Activated naive CD8-positive, alpha-beta T cell treated with anti-CD3 and anti-CD28 coated beads, Interleukin-2, amount 50 U/mL, for 24 hours (primary cell): ENCODE measurements around the gene GSTP1.

Experiments used
- ATAC-seq: fragments of 150-1000 bp; cut with Tn5 transposase; one replicate; pipeline ENCODE4 v1.10.0; 2021
- DNase-seq: peaks from one replicate; pipeline ENCODE4 v3.0.0; 2021
- H3K27ac Mint-ChIP-seq: one replicate; pipeline ENCODE4 v1.8.0; 2021; ENCODE audit warnings: mild to moderate bottlenecking, mixed read lengths
- H3K27me3 Mint-ChIP-seq: one replicate; pipeline ENCODE4 v1.8.0; 2021; ENCODE audit warnings: mixed read lengths
- H3K36me3 Mint-ChIP-seq: one replicate; pipeline ENCODE4 v1.8.0; 2021; ENCODE audit warnings: low read depth, mixed read lengths
- H3K4me1 Mint-ChIP-seq: one replicate; pipeline ENCODE4 v1.8.0; 2021; ENCODE audit warnings: mixed read lengths
- H3K4me3 Mint-ChIP-seq: one replicate; pipeline ENCODE4 v1.8.0; 2021; ENCODE audit warnings: mild to moderate bottlenecking, moderate library complexity, mixed read lengths
- H3K9me3 Mint-ChIP-seq: one replicate; pipeline ENCODE4 v1.8.0; 2021; ENCODE audit warnings: mixed read lengths

The GSTP1 gene

DNA sequence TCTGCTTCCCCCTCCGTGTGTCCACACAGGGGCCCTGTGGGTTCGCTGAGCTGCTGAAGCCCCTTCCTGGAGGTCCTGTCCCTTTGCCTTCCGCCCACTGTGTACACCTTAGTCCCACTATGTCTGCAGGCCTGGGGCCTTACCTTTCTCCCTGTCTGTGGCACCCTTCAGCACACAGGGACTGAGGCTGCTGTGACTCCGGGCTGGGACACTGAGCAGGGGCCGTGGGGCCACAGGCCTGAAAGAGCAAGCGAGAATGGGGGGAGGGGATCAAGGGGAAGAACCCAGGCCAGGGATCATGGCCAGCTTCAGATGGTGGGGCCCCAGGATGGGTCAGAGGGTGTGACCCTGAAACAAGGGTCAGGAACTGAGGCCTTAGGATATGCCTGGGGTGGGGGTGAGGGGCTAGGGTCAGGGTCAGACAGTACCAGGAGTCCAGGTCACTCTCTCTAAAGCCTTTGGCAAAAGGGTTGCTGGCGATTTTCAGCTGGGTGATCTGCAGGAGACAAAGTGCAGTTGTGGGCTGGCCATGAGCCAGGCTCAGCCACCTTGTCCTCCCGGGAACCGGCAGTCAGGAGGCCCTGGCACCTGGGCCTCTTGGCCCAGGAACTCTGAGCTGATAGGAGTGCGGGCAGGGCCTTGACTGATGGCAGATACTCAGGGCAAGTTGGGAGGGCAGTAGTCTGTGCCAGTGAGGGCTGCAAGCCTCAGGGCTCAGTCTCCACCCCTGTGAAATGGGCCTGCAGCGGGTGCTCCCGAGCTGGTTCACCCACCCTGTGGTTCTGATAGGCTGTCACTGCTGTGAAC lies 48.8 kb downstream of the GSTP1 start:
- Mint-ChIP-seq H3K36me3 (peaks cover under 1% of the 10 kb centered on the region), H3K9me3 (no peaks in the 10 kb centered on the region), H3K4me3 (peak overlapping the region; percentile 21), H3K27me3 (no peaks in the 10 kb centered on the region), H3K4me1 (peaks cover 9% of the 10 kb centered on the region), H3K27ac (no peak overlapping the region)
- no peak for DNase-seq
- no peak for ATAC-seq

DNA sequence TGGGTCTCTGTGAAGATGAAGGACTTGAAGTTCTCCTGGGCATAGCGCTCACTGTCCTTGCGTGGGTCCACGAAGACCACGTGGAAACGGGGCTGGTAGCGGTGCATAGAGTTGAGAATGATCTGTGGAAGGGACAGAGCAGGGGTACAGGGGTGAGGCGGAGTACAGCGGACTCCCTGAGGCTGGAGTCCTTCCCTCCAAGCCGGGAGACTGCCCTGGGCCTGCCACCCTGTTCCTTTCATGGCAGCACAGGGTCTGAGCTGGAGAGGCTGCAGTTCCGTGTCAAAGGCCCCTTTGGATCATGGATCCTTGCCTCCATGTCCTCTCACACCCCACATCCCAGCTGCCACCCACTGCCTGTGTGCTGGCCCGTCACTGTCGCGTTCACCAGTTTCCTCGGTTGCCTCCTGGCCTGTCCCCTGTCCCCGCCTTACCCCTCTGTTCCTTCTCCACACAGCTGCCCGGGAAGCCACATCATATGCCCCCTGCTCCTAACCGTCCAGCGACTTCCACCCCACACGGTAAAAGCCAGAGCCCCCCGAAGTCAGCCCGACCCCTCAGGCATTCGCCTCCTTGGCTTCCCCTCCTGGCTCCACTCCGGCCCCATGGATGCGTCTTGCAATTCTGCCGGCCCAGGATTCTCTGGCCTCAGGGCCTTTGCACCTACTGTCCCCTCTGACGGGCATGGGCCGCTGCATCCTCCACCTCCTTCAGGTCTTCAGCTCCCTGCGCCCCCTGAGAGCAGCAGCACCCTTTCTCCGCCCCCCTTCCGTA lies 49.6 kb downstream of the GSTP1 start:
- Mint-ChIP-seq H3K27me3 (no peaks in the 10 kb centered on the region), H3K27ac (no peak overlapping the region), H3K4me1 (peaks cover 9% of the 10 kb centered on the region), H3K4me3 (no peak overlapping the region), H3K36me3 (no peaks in the 10 kb centered on the region), H3K9me3 (no peaks in the 10 kb centered on the region)
- ATAC-seq = no peak
- no peak for DNase-seq

DNA sequence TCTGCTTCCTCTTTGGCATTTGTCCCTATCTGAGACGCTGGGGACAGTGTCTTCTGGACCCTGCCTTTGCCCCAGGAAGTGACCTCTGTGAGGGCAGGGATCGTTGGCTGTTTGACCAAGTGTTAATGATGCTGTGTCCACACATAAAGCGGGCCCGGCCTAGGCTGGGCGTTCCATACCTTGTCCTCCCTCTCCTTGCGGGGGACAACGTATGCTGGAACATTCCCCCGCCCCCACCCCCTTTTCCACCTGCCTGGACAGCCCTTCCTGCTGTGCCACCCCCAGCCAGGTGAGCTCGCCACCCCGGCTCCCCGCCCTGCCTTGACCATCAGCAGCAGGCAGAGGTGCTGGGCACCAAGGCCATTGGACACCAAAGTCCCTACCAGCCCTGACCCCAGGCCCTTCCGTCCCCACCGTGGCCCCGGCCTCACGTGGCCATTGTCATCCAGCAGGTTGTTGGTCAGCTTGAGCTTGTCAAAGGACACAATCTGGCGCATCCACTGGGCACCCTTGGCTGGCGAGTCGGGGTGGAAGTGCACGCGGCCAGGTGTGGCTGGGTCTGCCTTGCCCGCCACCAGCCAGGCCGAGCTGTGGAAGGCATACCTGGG lies 50.2 kb downstream of the GSTP1 start:
- H3K27ac Mint-ChIP-seq = no peak overlapping the region
- no peak overlapping the region for H3K4me3 Mint-ChIP-seq
- ATAC-seq (no peak), DNase-seq (no peak)
- peaks cover 9% of the 10 kb centered on the region for H3K4me1 Mint-ChIP-seq
- no peaks in the 10 kb centered on the region for H3K36me3 Mint-ChIP-seq
- no peaks in the 10 kb centered on the region for H3K27me3 Mint-ChIP-seq
- H3K9me3 Mint-ChIP-seq = no peaks in the 10 kb centered on the region

DNA sequence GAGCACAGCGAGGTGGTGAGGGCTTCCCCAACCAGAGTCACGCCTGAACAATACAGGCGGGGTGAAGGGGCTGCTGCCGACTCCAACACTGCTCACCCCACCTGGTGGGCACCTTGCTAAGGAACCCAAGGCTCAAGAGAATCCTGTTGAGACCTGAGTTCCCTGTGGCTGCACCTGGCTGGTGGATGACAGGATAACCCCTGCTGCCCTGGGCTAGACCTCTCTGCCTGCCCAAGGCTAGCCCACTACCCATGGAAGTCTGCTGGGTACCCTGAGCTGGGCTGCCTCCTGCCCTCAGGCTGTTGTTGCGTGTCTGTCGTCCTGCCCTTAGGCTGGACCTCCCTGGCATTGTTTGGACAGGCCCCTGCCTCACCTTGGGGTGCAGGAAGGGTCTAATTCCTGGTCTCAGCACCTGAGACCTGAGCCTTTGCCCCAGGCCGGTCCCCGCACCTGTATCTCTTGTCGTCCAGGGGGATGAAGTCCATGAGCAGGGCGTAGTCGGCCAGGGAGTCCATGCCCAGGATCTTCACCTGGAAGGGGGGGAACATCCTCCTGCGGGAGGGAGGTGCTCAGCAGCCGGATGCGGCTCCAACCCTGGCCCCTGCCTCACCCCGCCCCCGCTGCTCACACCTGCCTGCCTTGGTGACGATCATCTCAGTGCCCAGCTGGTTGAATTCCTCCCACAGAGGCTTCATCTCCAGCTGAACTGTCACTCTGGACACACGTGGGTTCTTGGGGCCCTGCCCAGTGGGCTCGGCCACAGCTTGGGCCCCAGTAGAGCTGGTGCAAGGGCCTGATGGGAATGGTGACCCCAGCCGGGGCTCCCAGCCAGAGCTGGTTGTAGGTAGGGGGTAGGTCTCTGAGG lies 51.0 kb downstream of the GSTP1 start:
- Mint-ChIP-seq H3K4me1 (peaks cover 9% of the 10 kb centered on the region), H3K9me3 (no peaks in the 10 kb centered on the region), H3K4me3 (no peak overlapping the region), H3K27me3 (no peaks in the 10 kb centered on the region), H3K36me3 (no peaks in the 10 kb centered on the region), H3K27ac (no peak overlapping the region)
- DNase-seq (no peak), ATAC-seq (no peak)

- H3K4me1 Mint-ChIP-seq = peaks cover 9% of the 10 kb centered on the region
Measured at GRCh38 chr11:67635231-67635521, 51.6 kb downstream of the GSTP1 start.

More at GRCh38 chr11:67635231-67635521, 51.6 kb downstream of the GSTP1 start:
- H3K36me3 Mint-ChIP-seq = no peaks in the 10 kb centered on the region
- H3K27me3 Mint-ChIP-seq = no peaks in the 10 kb centered on the region
- ATAC-seq = no peak
- H3K27ac Mint-ChIP-seq = no peak overlapping the region
- DNase-seq = no peak
- no peak overlapping the region for H3K4me3 Mint-ChIP-seq
- no peaks in the 10 kb centered on the region for H3K9me3 Mint-ChIP-seq
